ENCODE measurements around the gene LEP. TPM values are rescaled to one million over a fixed set of nuclear protein-coding genes. Genes with fewer than 3 reads are reported as not detected.
A peak's percentile ranks its signal among the peaks of the same experiment; 100 is the strongest.

The LEP gene
- total and polyA plus RNA-seq, 9 of the 15 experiments (the other 6 are each of a cell fraction or from before 2014, with no cell fraction given): not detected

DNA sequence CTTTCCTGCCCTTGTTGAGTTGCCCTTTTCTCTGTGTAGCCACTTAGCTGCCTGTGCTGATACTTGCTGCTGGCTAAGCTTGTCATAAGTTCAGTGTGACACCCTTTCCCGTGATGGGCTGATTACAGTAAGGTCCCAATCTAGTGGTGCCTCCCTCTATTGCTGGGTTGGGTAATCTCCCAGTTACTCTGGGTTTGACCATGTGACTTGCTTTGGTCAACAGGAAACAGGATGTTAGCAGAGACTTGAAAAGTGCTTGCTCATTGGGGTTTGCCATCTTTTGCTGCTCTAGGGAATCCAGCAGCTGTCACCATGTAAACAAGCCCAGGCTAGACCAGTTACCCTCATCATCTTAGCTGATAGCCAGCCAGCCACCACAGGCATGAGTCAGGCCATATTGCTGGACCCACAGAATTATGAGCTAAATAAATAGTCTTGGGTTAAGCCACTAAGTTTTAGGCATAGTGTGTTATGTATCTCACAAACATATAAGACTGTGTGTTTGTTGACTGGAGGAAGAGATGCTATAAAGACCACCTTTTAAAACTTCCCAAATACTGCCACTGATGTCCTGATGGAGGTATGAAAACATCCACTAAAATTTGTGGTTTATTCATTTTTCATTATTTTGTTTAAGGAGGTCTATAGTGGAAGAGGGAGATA is 4.0 kb upstream of the LEP start (continued):
- no peak for TF ChIP-seq E2F8 (IDR thresholded peaks at IDR 0.05; ENCODE audit: low read depth, partially characterized antibody)
- peak; percentile 84 for TF ChIP-seq ZNF445 (CRISPR knock-in tag; IDR thresholded peaks at IDR 0.05; ENCODE audit: low read depth)
- TF ChIP-seq, protein P1, sequence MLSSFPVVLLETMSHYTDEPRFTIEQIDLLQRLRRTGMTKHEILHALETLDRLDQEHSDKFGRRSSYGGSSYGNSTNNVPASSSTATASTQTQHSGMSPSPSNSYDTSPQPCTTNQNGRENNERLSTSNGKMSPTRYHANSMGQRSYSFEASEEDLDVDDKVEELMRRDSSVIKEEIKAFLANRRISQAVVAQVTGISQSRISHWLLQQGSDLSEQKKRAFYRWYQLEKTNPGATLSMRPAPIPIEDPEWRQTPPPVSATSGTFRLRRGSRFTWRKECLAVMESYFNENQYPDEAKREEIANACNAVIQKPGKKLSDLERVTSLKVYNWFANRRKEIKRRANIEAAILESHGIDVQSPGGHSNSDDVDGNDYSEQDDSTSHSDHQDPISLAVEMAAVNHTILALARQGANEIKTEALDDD (IDR thresholded peaks at IDR 0.05): peak; percentile 92
- no peak for TF ChIP-seq LCOR (CRISPR knock-in tag; IDR thresholded peaks at IDR 0.05)
- no peak for TF ChIP-seq ZNF124 (CRISPR knock-in tag; IDR thresholded peaks at IDR 0.05)
- 0 out of 2 replicates have a peak, but pooled peaks have one; percentile 50 for TF ChIP-seq DIDO1 (tag; IDR thresholded peaks at IDR 0.05; ENCODE audit: low read depth)
- TF ChIP-seq RBM22 (IDR thresholded peaks at IDR 0.05; ENCODE audit: low read depth, low read length, poor library complexity, severe bottlenecking): no peak
- TF ChIP-seq MYC (IDR thresholded peaks at IDR 0.05; ENCODE audit: low read depth, low read length): peak; percentile 68
- no peak for TF ChIP-seq MYC (CRISPR knock-in tag; IDR thresholded peaks at IDR 0.05; ENCODE audit: borderline replicate concordance, low read depth)
- peak; percentile 92 for TF ChIP-seq ZBTB17 (CRISPR knock-in tag; IDR thresholded peaks at IDR 0.05)
- TF ChIP-seq CBX3 (IDR thresholded peaks at IDR 0.05; ENCODE audit: borderline replicate concordance in 1 of 2, low read length in 2 of 2): 0 out of 3 replicates have a peak, but pooled peaks of 1 of the 2 experiments have one; percentile 69
- peak; percentile 67 for TF ChIP-seq CXXC5 (CRISPR knock-in tag; IDR thresholded peaks at IDR 0.05)
- peak; percentile 94 for TF ChIP-seq OTX1 (CRISPR knock-in tag; IDR thresholded peaks at IDR 0.05)
- TF ChIP-seq, protein P2, sequence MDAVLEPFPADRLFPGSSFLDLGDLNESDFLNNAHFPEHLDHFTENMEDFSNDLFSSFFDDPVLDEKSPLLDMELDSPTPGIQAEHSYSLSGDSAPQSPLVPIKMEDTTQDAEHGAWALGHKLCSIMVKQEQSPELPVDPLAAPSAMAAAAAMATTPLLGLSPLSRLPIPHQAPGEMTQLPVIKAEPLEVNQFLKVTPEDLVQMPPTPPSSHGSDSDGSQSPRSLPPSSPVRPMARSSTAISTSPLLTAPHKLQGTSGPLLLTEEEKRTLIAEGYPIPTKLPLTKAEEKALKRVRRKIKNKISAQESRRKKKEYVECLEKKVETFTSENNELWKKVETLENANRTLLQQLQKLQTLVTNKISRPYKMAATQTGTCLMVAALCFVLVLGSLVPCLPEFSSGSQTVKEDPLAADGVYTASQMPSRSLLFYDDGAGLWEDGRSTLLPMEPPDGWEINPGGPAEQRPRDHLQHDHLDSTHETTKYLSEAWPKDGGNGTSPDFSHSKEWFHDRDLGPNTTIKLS (IDR thresholded peaks at IDR 0.05; ENCODE audit: borderline replicate concordance, low read depth): no peak
- TF ChIP-seq RBM34 (IDR thresholded peaks at IDR 0.05; ENCODE audit: borderline replicate concordance, insufficient read depth, low read length): no peak
- TF ChIP-seq, protein P3, sequence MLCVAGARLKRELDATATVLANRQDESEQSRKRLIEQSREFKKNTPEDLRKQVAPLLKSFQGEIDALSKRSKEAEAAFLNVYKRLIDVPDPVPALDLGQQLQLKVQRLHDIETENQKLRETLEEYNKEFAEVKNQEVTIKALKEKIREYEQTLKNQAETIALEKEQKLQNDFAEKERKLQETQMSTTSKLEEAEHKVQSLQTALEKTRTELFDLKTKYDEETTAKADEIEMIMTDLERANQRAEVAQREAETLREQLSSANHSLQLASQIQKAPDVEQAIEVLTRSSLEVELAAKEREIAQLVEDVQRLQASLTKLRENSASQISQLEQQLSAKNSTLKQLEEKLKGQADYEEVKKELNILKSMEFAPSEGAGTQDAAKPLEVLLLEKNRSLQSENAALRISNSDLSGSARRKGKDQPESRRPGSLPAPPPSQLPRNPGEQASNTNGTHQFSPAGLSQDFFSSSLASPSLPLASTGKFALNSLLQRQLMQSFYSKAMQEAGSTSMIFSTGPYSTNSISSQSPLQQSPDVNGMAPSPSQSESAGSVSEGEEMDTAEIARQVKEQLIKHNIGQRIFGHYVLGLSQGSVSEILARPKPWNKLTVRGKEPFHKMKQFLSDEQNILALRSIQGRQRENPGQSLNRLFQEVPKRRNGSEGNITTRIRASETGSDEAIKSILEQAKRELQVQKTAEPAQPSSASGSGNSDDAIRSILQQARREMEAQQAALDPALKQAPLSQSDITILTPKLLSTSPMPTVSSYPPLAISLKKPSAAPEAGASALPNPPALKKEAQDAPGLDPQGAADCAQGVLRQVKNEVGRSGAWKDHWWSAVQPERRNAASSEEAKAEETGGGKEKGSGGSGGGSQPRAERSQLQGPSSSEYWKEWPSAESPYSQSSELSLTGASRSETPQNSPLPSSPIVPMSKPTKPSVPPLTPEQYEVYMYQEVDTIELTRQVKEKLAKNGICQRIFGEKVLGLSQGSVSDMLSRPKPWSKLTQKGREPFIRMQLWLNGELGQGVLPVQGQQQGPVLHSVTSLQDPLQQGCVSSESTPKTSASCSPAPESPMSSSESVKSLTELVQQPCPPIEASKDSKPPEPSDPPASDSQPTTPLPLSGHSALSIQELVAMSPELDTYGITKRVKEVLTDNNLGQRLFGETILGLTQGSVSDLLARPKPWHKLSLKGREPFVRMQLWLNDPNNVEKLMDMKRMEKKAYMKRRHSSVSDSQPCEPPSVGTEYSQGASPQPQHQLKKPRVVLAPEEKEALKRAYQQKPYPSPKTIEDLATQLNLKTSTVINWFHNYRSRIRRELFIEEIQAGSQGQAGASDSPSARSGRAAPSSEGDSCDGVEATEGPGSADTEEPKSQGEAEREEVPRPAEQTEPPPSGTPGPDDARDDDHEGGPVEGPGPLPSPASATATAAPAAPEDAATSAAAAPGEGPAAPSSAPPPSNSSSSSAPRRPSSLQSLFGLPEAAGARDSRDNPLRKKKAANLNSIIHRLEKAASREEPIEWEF (CRISPR knock-in tag; IDR thresholded peaks at IDR 0.05): peak; percentile 89; the same call in 1 of the 2 replicates
- TF ChIP-seq SP2 (IDR thresholded peaks at IDR 0.05; ENCODE audit: extremely low read depth, low read depth, low read length, poor library complexity, severe bottlenecking): no peak
